HUES64 (cell line): ENCODE data around the gene PLEKHH1.

Source experiments
- H3K27ac ChIP-seq: 2 replicates; pipeline ENCODE4 v1.7.0; 2013; ENCODE audit warnings: low read depth, low read length, inconsistent platforms
- H3K27me3 ChIP-seq: 2 replicates; pipeline ENCODE4 v1.6.1; 2013; ENCODE audit warnings: mild to moderate bottlenecking, low read length; ENCODE audit not compliant: insufficient read depth
- H3K36me3 ChIP-seq: 2 replicates; pipeline ENCODE4 v1.6.1; 2013; ENCODE audit warnings: mild to moderate bottlenecking, low read length; ENCODE audit not compliant: insufficient read depth
- H3K4me1 ChIP-seq: 2 replicates; pipeline ENCODE4 v1.6.1; 2013; ENCODE audit warnings: mild to moderate bottlenecking, low read length, moderate library complexity; ENCODE audit not compliant: insufficient read depth
- H3K4me3 ChIP-seq: 2 replicates; pipeline ENCODE4 v1.5.1; 2013; ENCODE audit warnings: mild to moderate bottlenecking, low read length, moderate library complexity
- H3K9ac ChIP-seq: 2 replicates; pipeline ENCODE4 v1.6.1; 2013; ENCODE audit warnings: mild to moderate bottlenecking, low read depth, low read length
- H3K9me3 ChIP-seq: 2 replicates; pipeline ENCODE4 v1.6.1; 2013; ENCODE audit warnings: low read depth, low read length; ENCODE audit not compliant: insufficient read depth
- WGBS: fragments of 150-250, 120-280 bp; methylation state at CpG from one replicate; pipeline ENCODE4 v1.1.7; 2013; ENCODE audit warnings: missing lambda C conversion rate; 5-methylcytosine and 5-hydroxymethylcytosine counted together

PLEKHH1 gene

DNA sequence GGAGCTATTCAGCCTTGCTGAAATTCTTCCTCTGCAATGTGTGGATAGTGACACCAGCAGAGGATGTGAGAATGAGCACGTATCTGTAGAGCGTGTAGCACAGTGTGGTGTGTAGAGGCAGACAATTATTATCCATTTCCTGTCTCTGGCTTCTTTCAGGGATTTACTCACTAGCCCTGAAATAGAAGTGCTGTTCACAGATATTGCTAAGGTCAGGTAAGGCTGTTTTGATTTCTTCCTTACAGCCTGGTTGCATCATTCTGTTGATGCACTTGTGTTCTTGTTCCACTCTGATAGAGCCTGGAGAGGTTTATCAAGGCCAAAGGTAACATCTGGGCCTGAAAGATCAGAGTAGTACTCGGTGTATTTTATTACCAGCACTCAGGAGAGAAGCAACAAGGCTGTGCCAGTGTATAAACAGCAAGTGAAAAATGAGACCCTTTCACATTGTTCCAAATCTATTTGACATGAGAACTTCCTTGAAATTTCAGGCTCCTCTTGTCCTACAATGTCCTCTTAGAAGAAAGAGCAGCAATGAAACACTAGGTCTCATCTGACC is 103.3 kb downstream of the PLEKHH1 start:
- 82% methylated on average over 3 of the region's 3 CpGs for WGBS
- H3K36me3 ChIP-seq, result peaks cover 5% of the 10 kb centered on the region; the same call in 1 of the 2 replicates
- H3K4me3 ChIP-seq, result no peak overlapping the region
- no peaks in the 10 kb centered on the region for H3K4me1 ChIP-seq
- H3K27me3 ChIP-seq, result no peaks in the 10 kb centered on the region
- no peak overlapping the region for H3K9ac ChIP-seq
- no peaks in the 10 kb centered on the region for H3K9me3 ChIP-seq
- no peak overlapping the region for H3K27ac ChIP-seq

DNA sequence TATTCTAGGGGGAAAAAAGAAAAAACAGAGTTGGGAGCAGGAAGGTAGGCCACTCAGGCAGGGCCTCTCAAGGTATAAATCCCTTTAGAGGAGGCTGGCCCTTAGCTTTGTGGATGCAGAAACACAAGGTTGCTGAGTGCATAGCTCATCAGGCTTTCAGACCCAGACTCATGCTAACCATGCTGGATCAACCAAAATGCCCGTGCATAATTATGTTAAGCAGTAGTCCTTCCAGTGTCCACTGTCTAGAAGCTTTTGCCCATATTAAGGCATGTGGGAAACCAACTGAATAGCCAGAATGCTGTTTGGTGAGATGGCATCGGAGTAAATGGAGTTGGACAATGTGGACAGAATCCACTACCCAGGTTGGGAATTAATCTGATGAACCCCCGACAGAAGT is 105.6 kb downstream of the PLEKHH1 start:
- H3K27me3 ChIP-seq, result no peaks in the 10 kb centered on the region
- H3K4me3 ChIP-seq, result no peak overlapping the region
- no peak overlapping the region for H3K27ac ChIP-seq
- no peaks in the 10 kb centered on the region for H3K9me3 ChIP-seq
- peaks cover 6% of the 10 kb centered on the region; the same call in 1 of the 2 replicates for H3K36me3 ChIP-seq
- no peak overlapping the region for H3K9ac ChIP-seq
- 97% methylated on average over 3 of the region's 3 CpGs for WGBS
- no peaks in the 10 kb centered on the region for H3K4me1 ChIP-seq
